Transverse colon (tissue), 4 donors: ENCODE measurements around the gene TM4SF20. TPM values are rescaled to one million over a fixed set of nuclear protein-coding genes. Genes with fewer than 3 reads are reported as not detected.

Experiments used
- DNase-seq: peaks from one replicate; pipeline ENCODE4 v3.0.0-alpha.2; 2019
- H3K27ac ChIP-seq, 4 donors: fragments of 200-600 bp; sonication (generic); 2 replicates each; pipeline ENCODE4 v1.5.1; 2016 to 2018; ENCODE audit warnings: inconsistent platforms in 4 of 4
- H3K27me3 ChIP-seq: fragments of 200-600 bp; sonication (generic); 2 replicates; pipeline ENCODE4 v1.5.1; 2017; ENCODE audit warnings: inconsistent platforms
- H3K36me3 ChIP-seq, 4 donors: fragments of 200-600 bp; sonication (generic); 2 replicates each; pipeline ENCODE4 v1.5.1; 2017 to 2019; ENCODE audit warnings: inconsistent platforms in 4 of 4
- H3K4me1 ChIP-seq, 4 donors: fragments of 200-600 bp; sonication (generic); 2 replicates each; pipeline ENCODE4 v1.5.1; 2017 to 2020; ENCODE audit warnings: inconsistent platforms in 4 of 4
- H3K4me3 ChIP-seq, 4 donors: fragments of 200-600 bp; sonication (generic); 1 replicate in 1 of 4; 2 replicates in 3 of 4; pipeline versions ENCODE4 v1.5.1 to v1.6.1; 2017 to 2019; ENCODE audit warnings: inconsistent platforms in 4 of 4
- H3K9me3 ChIP-seq, 2 donors: fragments of 200-600 bp; sonication (generic); 2 replicates each; pipeline ENCODE4 v1.5.1; 2017 to 2019; ENCODE audit warnings: inconsistent platforms in 2 of 2
- EP300 ChIP-seq: sonication (generic); formaldehyde crosslinking; IDR thresholded peaks from one replicate; pipeline ENCODE4 v1.6.1; 2017; ENCODE audit warnings: antibody characterized with exemption, low read depth
- POLR2A ChIP-seq: fragments of 450-650 bp; IDR thresholded peaks from one replicate; pipeline ENCODE4 v1.6.1; 2016; ENCODE audit warnings: antibody characterized with exemption, mild to moderate bottlenecking, moderate library complexity
- POLR2AphosphoS5 ChIP-seq, 3 donors: sonication (generic); formaldehyde crosslinking; IDR thresholded peaks; one replicate each; pipeline ENCODE4 v1.6.1; 2016; ENCODE audit warnings: antibody characterized with exemption in 3 of 3
- WGBS, 2 donors: methylation state at CpG; one replicate each; pipeline ENCODE4 v1.1.5; 2018; ENCODE audit warnings: low coverage in 1 of 2; 5-methylcytosine and 5-hydroxymethylcytosine counted together
- in situ Hi-C, 4 donors: fragments of 200-750 bp; cut with MboI; loops; one replicate each; pipeline versions ENCODE4 v1.15.0 to v1.15.1; 2017; ENCODE audit warnings: low sequenced_read_pairs in 3 of 4, low pct_ligation_motif_present in 1 of 4, low pct_unique_long_range_greater_than_20kb in 1 of 4
- intact Hi-C: fragments of 100-400 bp; cut with DNase I; formaldehyde crosslinking; loops from one replicate; pipeline ENCODE4 v1.15.1; 2023; ENCODE audit warnings: low total_unique reads
- total RNA-seq, 4 donors: library from RNA; depleted of rRNA; stranded (reverse); fragments of >200 nt; gene quantifications; one replicate each; pipeline ENCODE4 v1.1.0, GENCODE V29; 2016
- TF ChIP-seq, protein P1 (sequence below), 5 experiments: fragments of 200-600 bp in 3 of 5; fragments of 450-650 bp in 2 of 5; sonication (generic) in 3 of 5; IDR thresholded peaks; 1 replicate in 2 of 5; 2 replicates in 3 of 5; pipeline ENCODE4 v1.5.1; 2016 to 2017; ENCODE audit warnings: antibody characterized with exemption in 5 of 5, inconsistent platforms in 3 of 5, mild to moderate bottlenecking in 2 of 5, moderate library complexity in 1 of 5

The TM4SF20 gene
- total RNA-seq, 4 donors from 2014 or later = 0.40 to 10.2 (median 1.1) TPM

DNA sequence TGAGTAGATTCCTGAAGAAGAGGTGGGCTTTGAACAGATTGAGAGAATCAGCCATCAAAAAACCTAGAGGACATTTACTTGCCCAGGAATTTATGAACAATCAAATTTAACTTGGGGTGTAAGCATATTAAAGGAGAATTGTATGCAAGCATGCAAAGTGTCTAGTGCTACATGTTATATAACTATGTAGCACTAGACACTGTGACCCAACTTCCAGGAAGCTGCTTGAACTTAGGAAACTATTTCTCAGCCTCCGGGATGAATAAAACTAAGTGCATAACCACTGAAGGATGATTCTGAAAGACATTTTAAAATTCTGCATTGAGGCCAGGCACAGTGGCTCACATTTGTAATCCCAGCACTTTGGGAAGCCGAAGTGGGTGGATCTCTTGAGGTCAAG is 41.7 kb downstream of the TM4SF20 start:
- TF ChIP-seq POLR2AphosphoS5 (IDR thresholded peaks at IDR 0.05) (no peak), EP300 (no peak), POLR2A (no peak)
- TF ChIP-seq, protein P1, sequence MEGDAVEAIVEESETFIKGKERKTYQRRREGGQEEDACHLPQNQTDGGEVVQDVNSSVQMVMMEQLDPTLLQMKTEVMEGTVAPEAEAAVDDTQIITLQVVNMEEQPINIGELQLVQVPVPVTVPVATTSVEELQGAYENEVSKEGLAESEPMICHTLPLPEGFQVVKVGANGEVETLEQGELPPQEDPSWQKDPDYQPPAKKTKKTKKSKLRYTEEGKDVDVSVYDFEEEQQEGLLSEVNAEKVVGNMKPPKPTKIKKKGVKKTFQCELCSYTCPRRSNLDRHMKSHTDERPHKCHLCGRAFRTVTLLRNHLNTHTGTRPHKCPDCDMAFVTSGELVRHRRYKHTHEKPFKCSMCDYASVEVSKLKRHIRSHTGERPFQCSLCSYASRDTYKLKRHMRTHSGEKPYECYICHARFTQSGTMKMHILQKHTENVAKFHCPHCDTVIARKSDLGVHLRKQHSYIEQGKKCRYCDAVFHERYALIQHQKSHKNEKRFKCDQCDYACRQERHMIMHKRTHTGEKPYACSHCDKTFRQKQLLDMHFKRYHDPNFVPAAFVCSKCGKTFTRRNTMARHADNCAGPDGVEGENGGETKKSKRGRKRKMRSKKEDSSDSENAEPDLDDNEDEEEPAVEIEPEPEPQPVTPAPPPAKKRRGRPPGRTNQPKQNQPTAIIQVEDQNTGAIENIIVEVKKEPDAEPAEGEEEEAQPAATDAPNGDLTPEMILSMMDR (IDR thresholded peaks at IDR 0.05) = no peak
- no peaks in the 10 kb centered on the region for H3K9me3 ChIP-seq
- H3K27ac ChIP-seq = no peak overlapping the region
- intact Hi-C loops (no loop called here), in situ Hi-C loops (no loop called here)
- H3K36me3 ChIP-seq = peaks cover 0 to 42% (median 9%) of the 10 kb centered on the region in 4 donors
- no peaks in the 10 kb centered on the region for H3K4me1 ChIP-seq
- 80 to 98% methylated on average over 1 to 2 of the region's 2 CpGs for WGBS, 2 donors
- H3K4me3 ChIP-seq = no peak overlapping the region
- DNase-seq = no peak
- no peaks in the 10 kb centered on the region for H3K27me3 ChIP-seq

DNA sequence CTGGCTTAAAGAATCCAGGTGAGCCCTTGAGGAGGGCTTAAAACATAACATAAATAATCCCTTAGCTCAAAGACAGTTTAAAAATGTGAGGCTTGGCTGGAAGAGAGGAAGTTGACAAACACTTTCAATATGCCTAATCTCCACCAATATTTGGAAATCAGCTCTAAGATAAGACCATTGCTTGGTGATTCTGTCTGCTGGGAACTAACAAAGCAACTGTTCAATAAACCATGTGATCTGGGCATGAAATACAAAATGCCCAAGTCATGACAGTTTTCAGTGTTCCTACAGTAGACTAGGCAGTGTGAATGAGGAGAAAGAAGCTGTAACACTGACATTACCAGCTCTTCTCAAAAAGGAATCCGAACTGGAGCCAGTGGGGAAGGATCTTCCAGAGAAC is 43.4 kb downstream of the TM4SF20 start:
- no peaks in the 10 kb centered on the region for H3K9me3 ChIP-seq
- H3K4me3 ChIP-seq = no peak overlapping the region
- DNase-seq = no peak
- TF ChIP-seq, protein P1 (IDR thresholded peaks at IDR 0.05) = no peak
- TF ChIP-seq EP300 (no peak), POLR2AphosphoS5 (IDR thresholded peaks at IDR 0.05) (no peak), POLR2A (no peak)
- no peak overlapping the region for H3K27ac ChIP-seq
- in situ Hi-C loops (no loop called here), intact Hi-C loops (no loop called here)
- H3K27me3 ChIP-seq = no peaks in the 10 kb centered on the region
- no peaks in the 10 kb centered on the region for H3K4me1 ChIP-seq
- H3K36me3 ChIP-seq = peaks cover 0 to 33% (median 9%) of the 10 kb centered on the region in 4 donors
- 80 to 97% methylated on average over 1 of the region's 1 CpG for WGBS, 2 donors

DNA sequence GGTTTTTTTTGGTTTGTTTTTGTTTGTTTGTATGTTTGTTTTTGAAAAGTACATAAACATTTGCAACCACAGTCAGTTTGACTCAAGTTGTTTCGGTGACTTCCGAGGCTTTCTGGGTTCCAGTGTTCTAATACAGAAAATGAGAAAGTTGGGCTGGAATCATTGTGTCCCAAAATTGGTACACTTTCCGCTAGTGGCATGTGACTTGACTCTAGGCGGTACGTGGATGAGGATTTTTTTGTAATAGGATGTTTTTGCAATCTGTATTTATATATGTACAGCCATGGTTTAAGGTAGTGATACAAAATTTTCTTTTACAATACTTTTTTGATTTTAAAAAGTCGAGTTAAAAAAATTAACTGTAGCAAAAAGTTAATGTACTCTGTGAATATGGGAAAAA is 52.3 kb downstream of the TM4SF20 start:
- TF ChIP-seq EP300 = no peak
- TF ChIP-seq, protein P1 (IDR thresholded peaks at IDR 0.05) = no peak
- TF ChIP-seq POLR2AphosphoS5 (IDR thresholded peaks at IDR 0.05) = no peak
- no peak for TF ChIP-seq POLR2A
- no peak for DNase-seq
- intact Hi-C loops = no loop called here

DNA sequence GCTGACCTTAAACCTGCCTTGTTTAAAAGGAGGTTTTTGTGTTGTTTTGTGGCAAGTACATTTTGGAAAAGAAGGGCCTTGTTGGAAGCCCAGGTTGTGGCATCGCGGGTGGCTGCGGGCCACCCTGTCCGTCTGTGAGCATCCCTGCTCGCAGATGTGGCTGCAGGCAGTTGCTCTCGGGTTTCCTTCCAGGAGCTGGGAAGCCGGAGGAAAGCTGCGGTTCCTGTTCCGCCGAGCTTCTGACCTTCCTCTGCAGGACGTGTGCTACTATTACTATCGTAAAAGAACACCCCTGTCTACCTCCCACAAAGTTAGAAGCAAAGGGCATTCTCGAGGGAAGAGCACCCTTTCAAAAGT is 53.3 kb downstream of the TM4SF20 start:
- in situ Hi-C loops = no loop called here
- DNase-seq = peak; percentile 53
- TF ChIP-seq POLR2AphosphoS5 (IDR thresholded peaks at IDR 0.05) (no peak), POLR2A (no peak), EP300 (no peak)
- TF ChIP-seq, protein P1 (IDR thresholded peaks at IDR 0.05) = no peak
- H3K36me3 ChIP-seq = peaks cover 0 to 2% (median 0%) of the 10 kb centered on the region in 4 donors
- H3K4me1 ChIP-seq = peaks cover 7 to 37% (median 14%) of the 10 kb centered on the region in 4 donors
- peak overlapping the region; percentile 91 to 97 (median 94) for H3K27ac ChIP-seq
- WGBS, 2 donors = 0 to 1% methylated on average over 7 to 13 of the region's 13 CpGs
- no peaks in the 10 kb centered on the region for H3K9me3 ChIP-seq
- H3K27me3 ChIP-seq = no peaks in the 10 kb centered on the region
- intact Hi-C loops = no loop called here
- peak overlapping the region; percentile 93 to 99 (median 98) for H3K4me3 ChIP-seq

More for the DNA sequence above, 52.3 kb downstream of the TM4SF20 start:
- H3K4me1 ChIP-seq = peaks cover 7 to 37% (median 14%) of the 10 kb centered on the region in 4 donors
- H3K9me3 ChIP-seq = no peaks in the 10 kb centered on the region
- no peak overlapping the region for H3K27ac ChIP-seq
- peaks cover 0 to 6% (median 3%) of the 10 kb centered on the region in 4 donors for H3K36me3 ChIP-seq
- WGBS, 2 donors = 89 to 93% methylated on average over 6 of the region's 6 CpGs
- H3K4me3 ChIP-seq = peak overlapping the region in 1 of 4 donors; percentile 99
- no peaks in the 10 kb centered on the region for H3K27me3 ChIP-seq
- in situ Hi-C loops = no loop called here
